Fibroblast of pulmonary artery (primary cell): ENCODE measurements around the gene CLIP1.

Experiments
- DNase-seq: peaks from one replicate; pipeline ENCODE4 v3.0.0-alpha.2; 2010; ENCODE audit warnings: low read depth
- H3K4me3 ChIP-seq: replicated peaks from 2 replicates; pipeline ENCODE4 v1.5.1; 2011; ENCODE audit warnings: low read depth, mild to moderate bottlenecking, control low read depth, low read length, moderate library complexity
- CTCF ChIP-seq: IDR thresholded peaks from 2 replicates; pipeline ENCODE4 v1.5.1; 2011; ENCODE audit warnings: mild to moderate bottlenecking, control low read depth, low read length, inconsistent platforms; ENCODE audit errors: missing control alignments

The CLIP1 gene

GRCh38 chr12:122412851-122413433, 9.5 kb downstream of the CLIP1 start:
- DNase-seq: no peak
- no peak for TF ChIP-seq CTCF

GRCh38 chr12:122411537-122411936, 10.9 kb downstream of the CLIP1 start:
- H3K4me3 ChIP-seq: no peak overlapping the region
- no peak for DNase-seq
- TF ChIP-seq CTCF: no peak

More at GRCh38 chr12:122412851-122413433, 9.5 kb downstream of the CLIP1 start:
- H3K4me3 ChIP-seq: no peak overlapping the region

GRCh38 chr12:122407208-122407607, 15.3 kb downstream of the CLIP1 start:
- TF ChIP-seq CTCF: no peak
- no peak overlapping the region for H3K4me3 ChIP-seq

GRCh38 chr12:122406701-122407164, 15.7 kb downstream of the CLIP1 start:
- no peak for TF ChIP-seq CTCF
- H3K4me3 ChIP-seq: no peak overlapping the region
- peak; percentile 59 for DNase-seq

More at GRCh38 chr12:122407208-122407607, 15.3 kb downstream of the CLIP1 start:
- no peak for DNase-seq

- TF ChIP-seq CTCF: no peak
- H3K4me3 ChIP-seq: no peak overlapping the region
- DNase-seq: no peak
Measured at GRCh38 chr12:122403831-122404230, 18.6 kb downstream of the CLIP1 start.

GRCh38 chr12:122403115-122403770, 19.2 kb downstream of the CLIP1 start:
- TF ChIP-seq CTCF: no peak
- no peak overlapping the region for H3K4me3 ChIP-seq
- DNase-seq: no peak
